HG02870 (cell line): ENCODE data around the gene RNU4-1.
"Not testable (repeated sequence)": the region's sequence is repeated elsewhere in the genome, so short reads cannot be mapped to it uniquely, and the experiment has no call there.

Experiments
- ATAC-seq: cut with Tn5 transposase; IDR thresholded peaks from one replicate; pipeline ENCODE4 v1.9.1; 2021; ENCODE audit warnings: mild to moderate bottlenecking, moderate library complexity; ENCODE audit not compliant: unreplicated experiment

RNU4-1 gene

DNA sequence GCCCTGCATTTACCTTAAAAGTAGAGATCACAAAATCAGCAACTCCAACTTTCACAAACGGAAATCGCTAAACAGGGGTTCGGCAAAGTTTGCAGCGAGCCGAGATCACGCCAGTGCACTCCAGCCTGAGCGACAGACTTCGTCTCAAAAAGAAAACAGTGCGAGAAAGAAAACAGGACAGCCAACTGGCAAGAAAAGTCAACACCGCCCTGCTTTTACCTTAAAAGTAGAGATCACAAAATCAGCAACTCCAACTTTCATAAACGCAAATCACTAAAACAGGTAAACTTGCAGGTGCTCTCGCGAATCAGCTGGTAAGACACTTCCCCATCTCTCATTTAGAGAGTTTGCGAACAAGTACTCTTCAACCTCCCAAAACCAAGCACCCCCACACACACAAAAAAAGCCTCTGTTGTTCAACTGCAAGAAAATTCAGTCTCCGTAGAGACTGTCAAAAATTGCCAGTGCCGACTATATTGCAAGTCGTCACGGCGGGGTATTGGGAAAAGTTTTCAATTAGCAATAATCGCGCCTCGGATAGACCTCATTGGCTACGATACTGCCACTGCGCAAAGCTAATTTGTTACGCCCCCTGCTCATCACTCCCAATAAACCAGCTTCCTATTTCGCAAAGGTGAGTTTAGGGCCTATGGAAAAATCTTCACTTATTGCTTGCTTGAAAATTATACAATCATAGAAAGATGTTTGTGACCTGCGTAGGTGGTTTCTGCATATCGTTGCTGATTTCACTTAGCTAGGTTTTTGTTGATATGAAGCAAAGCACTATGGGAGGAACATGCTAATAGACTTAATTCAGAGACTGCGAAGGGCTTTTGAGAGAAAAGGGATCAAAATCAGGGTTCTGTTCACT, at the start of gene RNU4-1:
RNU4-1 (minus strand) TSS at position 577 of the 871 bp plus-strand sequence.
- peak; percentile 47 for ATAC-seq

DNA sequence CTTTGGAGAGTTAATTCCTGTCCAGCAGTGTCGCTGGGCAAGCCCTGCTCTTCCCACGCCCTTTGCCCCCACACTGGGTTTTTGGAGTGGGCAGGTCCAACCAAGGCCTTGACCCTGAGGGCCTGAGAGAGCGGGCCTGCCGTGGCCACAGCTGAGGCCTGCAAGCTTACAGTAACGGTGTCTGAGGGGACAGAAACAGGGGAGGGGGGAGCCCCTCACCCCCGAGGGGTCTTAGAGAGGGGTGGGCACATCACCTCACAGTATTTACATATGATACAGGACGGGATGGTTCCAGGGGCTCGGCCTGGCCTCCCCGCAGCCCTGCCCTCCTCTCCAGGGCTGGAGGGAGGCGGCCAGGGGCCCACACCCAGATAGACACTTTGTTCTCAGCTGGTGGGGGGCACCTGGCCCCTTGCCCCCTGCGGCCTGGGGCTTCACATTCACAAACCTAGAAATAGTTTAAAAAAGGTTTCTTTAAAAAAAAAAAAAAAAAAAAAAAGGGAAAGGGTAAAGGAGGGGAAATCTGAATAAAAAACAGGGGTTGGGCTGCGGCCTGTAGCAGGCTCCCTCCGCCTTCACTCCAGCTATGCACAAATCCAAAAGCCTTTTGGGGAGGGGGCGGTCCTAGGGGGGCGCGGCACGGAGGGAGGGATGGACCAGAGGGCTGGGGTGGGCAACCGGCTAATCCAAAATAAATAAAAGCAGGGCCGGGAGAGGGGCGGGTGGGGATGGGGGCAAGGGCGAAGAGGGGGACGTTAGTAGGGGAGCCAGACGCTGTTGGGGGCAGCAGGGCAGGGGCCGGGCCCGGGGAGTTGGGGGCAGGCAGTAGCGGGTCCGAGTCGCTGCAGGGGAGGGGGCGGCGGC, 49.4 kb upstream of the RNU4-1 start:
- ATAC-seq, result no peak

DNA sequence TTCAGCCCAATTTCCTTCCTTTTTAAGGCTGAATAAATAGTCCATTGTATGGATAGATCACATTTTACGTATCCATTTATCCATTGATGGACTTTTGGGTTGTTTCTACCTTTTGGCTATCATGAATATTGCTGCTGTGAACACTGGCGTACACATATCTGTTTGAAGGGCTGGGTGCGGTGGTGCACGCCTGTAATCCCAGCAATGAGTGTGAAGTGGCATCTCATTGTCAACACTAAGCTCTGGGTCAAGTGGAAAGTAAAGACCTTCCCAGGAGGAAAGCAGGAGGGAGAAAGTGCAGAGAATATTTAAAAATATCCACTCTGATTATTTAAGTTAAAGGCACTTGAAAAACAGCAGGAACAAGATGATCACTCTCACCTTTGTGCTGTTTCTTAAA, 46.2 kb upstream of the RNU4-1 start:
- ATAC-seq, result no peak

DNA sequence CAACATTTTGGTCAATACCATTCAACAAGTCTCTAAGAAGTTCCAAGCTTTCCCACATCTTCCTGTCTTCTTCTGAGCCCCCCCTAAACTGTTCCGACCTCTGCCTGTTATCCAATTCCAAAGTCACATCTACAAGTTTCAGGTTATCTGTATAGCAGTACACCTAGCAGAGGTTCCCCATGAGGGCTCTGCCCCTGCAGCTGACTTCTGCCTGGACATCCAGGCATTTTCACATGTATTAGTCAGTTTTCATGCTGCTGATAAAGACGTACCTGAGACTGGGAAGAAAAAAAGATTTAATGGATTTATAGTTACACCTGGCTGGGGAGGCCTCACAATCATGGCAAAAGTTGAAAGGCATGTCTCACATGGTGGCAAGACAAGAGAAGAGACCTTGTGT, 44.7 kb upstream of the RNU4-1 start:
- no peak for ATAC-seq

DNA sequence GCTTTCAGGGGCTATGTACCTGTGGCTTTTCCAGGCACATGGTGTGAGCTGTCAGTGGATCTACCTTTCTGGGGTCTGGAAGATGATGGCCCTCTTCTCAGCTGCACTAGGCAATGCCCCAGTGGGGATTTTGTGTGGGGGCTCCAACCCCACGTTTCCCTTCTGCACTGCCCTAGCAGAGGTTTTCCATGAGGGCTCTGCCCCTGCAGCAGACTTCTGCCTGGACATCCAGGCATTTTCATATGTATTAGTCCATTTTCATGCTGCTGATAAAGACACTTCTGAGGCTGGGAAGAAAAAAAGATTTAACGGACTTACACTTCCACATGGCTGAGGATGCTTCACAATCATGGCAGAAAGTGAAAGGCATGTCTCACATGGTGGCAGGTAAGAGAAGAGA, 43.4 kb upstream of the RNU4-1 start:
- ATAC-seq, result not testable (repeated sequence)

DNA sequence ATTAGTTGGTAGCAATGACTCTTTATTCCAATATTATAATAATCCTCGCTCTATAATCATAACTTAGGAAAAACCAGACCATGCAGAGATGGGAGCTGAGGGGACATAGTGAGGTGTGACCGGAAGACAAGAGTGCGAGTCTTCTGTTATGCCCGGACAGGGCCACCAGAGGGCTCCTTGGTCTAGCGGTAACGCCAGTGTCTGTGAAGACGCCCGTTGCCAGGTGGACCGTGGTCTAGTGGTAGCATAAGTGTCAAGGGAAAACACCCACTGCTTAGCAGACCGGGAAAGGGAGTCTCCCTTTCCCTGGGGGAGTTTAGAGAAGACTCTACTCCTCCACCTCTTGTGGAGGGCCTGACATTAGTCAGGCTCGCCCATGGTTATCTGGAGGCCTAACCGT, 42.4 kb upstream of the RNU4-1 start:
- ATAC-seq, result not testable (repeated sequence)

DNA sequence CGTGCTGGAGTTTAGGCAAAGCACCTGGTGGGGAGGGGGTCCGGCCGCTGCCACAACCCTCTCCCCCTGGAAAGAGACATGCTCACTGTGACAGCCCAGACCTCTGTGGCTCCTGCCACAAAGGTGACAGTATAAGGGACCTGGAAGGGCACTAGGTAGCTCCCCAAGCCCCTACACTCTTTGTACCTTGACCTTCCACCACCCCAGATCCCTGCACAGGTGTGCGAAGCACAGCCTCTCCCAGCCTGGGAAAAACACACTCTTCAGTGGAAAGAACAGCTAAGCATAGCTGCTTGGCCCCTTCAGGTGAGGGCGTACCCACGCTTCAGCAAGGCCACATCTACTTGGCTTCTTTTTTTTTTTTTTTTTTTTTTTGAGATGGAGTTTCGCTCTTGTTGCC, 39.5 kb upstream of the RNU4-1 start:
- no peak for ATAC-seq

DNA sequence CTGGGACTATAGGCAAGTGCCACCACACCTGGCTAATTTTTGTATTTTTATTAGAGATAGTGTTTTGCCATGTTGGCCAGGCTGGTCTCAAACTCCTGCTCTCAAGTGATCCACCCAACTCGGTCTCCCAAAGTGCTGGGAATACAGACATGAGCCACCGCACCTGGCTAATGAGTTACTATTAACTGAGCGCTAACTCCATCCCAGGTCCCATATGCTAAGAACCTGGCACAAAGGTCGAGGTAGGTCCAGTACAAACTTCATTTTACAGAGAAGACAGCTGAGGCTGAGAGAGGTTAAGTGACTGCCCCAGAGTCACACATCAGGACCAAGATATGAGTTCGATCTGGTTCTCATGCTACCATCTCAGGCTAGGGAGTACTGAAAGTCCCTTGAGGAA, 39.0 kb upstream of the RNU4-1 start:
- ATAC-seq, result no peak

DNA sequence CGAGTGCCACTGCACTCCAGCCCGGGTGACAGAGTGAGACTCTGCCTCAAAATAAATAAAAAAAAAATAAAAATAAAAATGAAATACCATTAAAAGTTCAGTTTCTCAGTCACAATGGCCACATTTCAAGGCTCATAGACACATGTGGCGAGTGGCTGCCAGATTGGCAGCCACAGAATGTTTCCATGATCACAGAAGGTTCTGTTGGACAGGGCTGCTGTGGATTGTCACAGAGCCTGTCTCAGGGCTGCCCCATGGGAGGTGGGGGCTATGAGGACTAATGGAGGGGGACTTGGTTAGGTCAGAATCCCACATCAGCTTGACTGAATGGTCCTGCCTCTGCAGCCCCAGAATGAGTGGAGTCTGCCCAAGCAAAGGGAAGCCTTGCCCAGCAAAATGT, 38.4 kb upstream of the RNU4-1 start:
- no peak for ATAC-seq

DNA sequence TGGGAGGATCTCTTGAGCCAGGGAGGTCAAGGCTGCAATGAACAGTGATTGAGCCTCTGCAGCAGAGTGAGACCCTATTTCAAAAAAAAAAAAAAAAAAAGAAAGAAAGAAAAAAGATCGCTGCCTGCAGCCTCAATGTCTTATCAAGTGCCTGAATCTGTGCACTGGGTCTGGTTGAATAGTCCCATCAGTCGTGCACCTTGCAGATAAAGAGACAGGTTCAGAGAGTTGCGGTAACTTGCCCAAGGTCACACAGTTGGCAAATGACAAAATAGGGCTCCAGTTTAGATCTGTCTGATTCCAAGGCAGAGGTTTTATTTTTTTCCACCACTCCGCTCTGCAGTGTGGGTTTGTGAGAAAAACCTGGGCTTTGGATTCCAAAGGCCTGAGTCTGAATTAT, 35.2 kb upstream of the RNU4-1 start:
- no peak for ATAC-seq

DNA sequence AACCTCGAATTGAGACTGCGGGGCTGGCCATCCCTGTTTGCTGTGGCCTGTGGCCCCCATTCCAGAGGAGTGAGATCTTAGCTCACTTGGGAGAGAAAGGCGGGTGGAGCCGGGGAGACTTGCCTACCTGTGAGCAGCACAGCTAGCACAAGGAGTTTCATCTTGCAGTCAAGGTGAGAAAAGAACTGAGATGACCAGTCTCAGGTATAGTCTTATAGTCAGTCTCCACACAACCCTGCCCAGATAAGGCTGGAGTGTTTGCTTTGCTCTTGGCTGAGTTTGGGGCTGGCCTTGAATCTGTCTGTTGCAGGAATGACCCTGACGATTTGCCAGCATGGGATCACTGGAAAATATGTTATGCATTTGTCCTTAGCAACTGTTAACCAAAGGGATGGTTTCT, 34.6 kb upstream of the RNU4-1 start, which contains the start of gene PLA2G1B:
PLA2G1B (minus strand) TSS at position 187 of the 400 bp plus-strand sequence; CDS start at position 161, 26 bp downstream.
- ATAC-seq, result no peak

DNA sequence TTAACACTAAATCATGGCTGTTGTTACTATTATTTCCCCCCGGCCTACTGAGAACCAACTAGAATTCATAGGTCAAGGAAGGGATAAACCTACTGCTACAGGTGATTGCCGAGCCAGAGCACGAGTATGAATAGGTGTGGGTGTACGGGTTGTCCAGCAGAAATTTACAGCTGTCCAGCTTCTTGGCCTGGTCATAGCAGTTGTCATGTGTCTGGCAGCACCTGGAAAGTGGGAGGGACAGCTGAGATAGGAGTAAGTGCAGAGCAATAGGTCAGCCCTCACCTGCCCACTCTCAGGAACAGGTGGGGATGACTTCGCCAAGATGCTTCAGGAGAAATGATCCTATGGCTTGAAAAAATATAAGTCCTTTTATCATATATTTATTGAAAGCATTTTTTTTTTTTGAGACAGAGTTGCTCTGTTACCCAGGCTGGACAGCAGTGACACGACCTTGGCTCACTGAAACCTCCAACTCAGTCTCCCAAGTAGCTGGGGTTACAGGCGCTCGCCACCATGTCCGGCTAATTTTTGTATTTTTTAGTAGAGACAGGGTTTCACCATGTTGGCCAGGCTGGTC, 31.9 kb upstream of the RNU4-1 start:
- no peak for ATAC-seq

DNA sequence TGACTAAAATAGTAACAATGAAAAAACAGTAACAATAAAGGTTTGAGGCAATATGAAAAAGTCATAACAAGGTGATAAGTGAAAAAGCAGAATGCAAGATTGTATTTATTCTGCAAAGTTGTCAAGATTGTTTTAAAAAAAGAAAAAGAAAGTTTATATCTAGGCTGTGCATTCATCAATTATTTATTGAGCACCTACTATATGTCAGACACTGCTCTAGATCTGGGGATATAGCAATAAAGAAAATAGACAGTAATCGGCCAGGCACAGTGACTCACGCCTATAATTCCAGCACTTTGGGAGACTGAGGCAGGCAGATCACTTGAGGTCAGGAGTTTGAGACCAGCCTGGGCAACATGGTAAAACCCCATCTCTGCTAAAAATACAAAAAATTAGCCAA, 30.7 kb upstream of the RNU4-1 start:
- no peak for ATAC-seq

DNA sequence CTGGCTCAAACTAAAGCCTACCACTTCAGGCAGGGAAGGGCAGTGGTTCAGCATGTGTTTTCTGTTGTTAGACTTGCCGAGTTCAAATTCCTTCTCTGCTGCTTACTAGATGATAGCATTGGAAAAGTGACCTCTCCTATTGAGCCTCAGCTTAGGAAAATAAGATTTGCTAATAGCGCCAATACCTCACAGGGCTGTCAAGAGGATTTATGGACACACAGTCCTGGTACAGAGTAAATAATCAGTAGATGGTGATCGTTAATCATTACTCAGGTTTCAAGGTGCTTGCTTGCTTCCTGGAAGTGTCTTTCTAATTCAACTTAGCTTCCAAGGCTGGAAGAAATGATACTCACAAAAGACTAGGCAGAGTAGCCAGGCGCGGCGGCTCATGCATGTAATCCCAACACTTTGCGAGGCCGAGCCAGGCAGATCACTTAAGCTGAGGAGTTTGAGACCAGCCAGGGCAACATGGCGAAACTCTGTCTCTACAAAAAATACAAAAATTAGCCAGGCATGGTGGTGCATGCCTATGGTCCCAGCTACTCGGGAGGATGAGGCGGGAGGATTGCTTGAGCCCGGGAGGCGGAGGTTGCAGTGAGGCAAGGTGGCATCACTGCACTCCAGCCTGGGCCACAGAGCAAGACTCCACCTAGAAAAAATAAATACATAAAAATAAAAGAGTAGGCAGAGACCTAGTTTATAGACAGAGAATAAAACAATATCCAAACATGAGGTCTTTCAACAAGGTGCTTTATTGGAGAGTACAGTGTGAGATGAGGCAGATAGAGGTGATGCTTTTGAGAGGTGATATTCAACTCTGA, 28.6 kb upstream of the RNU4-1 start:
- ATAC-seq, result no peak

DNA sequence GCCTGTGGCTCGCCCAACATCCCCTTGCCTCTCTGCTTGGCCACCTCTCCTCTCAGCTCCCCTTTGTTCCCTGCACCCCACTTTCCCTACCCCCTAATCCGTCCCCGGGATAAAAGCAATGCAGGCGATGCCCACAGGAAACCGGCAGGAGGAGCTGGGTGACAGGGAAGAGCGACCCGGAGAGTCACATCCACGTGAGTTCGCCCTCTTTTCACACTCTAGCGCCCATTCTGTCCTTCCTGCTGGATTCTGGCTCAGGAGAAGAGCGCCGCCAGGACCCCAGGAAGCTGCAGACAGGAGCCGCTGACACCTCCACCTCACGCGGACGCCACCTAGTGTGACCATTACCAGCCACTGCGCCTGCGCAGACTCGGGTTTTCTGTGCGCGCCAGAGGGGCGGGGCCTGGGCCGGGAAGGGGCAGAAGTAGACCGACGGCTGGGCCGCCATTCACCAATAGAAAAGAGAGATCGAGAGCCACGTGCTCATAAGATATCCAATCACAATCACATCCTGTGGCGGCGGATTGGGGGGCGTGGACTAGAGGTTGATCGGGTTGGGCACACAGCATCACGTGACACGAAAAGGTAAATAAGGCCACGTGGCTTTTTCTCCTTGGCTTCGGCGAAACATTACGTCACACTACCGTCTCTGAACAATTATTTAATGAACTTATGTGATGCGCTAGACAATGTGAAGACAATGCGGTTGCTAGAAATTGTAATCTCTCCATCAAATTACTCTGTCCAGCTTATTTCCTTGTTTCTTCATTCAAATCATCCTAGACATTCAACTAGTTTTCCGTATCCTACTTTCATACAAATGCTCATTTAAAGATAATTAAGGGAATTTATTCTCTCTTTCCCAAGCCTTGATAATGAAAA, 24.4 kb upstream of the RNU4-1 start:
- ATAC-seq, result peak; percentile 98

DNA sequence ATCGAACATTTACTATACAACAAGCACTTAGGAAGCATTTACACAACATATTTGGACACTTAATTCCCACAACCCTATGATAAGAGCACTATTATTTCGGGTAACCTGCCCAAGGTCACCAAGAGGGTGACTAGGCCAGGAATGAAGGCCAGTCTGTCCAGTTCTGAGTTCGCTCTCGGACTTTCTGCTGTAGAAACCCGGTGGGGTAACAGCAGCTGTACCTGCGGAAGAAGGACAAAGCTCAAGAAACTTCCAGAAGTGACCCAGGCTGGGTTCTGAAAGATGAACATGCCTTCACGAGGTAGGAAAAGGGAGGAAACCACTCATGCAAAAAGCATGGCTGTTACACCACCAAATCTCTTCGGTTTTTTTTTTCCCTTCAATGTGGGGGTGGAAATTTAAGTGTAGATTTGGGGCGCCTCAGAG, 23.8 kb upstream of the RNU4-1 start:
- no peak for ATAC-seq

DNA sequence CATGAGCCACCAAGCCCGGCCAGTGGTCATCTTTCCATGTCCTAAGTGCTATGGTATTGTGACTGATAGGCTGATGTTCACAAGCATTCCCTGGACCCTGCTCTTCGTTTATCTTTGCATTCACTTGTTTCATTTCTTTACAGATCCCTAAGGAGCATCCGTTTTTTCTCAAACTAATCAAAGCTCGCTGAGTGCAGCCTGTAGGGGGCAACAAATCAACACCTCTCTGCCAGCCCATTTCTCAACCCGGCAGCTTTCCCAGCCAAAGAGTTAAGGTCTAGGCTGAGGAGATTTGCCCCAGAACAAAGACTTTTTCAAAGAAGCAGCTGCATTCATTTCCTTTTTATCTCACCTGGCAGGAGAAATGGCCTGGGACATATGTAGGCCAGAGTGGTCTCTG, 21.2 kb upstream of the RNU4-1 start:
- no peak for ATAC-seq

DNA sequence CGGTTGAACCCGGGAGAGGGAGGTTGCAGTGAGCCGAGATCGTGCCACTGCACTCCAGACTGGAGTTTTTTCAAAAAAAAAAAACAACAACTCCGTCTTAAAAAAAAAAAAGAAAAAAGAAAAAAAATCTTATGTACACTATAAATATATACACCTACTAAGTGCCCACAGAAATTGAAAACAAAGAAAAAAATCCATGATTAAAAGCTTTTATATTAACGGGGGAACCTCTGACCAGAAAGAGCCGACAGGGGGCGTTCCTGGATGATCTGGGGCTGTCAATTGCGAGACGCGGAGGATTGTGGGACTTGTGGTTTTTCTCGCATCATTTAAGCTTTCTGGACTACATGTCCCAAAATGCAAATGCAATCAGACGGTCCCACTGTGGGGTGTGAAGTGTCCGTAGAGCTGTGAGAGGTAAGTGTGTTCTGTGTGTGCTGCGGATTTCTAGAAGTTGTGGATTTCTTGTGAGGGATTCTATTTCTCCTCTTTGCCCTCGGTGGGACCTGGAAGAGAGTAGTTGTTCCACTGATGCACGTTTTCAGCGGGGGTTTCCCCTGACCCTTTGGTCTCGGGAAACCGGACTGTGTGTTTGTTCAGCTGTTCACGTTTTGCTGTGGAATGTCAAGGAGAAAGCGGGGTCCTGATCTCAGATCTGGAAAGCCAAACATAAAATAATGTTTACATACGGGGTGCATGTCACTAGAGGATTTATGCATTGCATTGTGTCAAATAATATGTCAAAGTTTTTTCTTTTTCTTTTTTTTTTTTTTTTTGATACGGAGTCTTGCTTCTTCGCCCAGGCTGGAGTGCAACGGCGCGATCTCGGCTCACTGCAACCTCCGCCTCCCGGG, 9.2 kb upstream of the RNU4-1 start, which contains the start of gene SIRT4:
SIRT4 (plus strand) TSS at position 360 of the 854 bp plus-strand sequence. CDS start 1,241 bp downstream, outside the sequence.
- peak; percentile 98 for ATAC-seq

DNA sequence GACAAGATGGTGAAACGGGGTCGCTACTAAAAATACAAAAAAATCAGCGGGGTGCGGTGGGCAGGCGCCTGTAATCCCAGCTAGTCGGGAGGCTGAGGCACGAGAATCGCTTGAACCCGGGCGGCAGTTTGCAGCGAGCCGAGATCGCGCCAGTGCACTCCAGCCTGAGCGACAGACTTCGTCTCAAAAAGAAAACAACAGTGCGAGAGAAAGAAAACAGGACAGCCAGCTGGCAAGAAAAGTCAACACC, 701 bp downstream of the RNU4-1 start:
- ATAC-seq, result peak; percentile 5
